SU-DHL-6 (cell line): ENCODE results near the gene SMURF1.

Source experiments
- H2AFZ ChIP-seq: fragments of 200-600 bp; sonication (generic); 2 replicates; pipeline ENCODE4 v1.6.1; 2014; ENCODE audit warnings: low read depth, mild to moderate bottlenecking, moderate library complexity, mixed read lengths, antibody characterized with exemption, low read length; ENCODE audit not compliant: severe bottlenecking
- H3F3A ChIP-seq: fragments of 200-600 bp; shearing (Covaris generic); 2 replicates; pipeline ENCODE4 v1.6.0; 2016; ENCODE audit warnings: antibody characterized with exemption, mild to moderate bottlenecking; ENCODE audit not compliant: insufficient read depth
- H3K27ac ChIP-seq: fragments of 200-600 bp; sonication (generic); 2 replicates; pipeline ENCODE4 v1.5.1; 2016; ENCODE audit warnings: low read depth, mild to moderate bottlenecking, low read length, moderate library complexity, mixed read lengths
- H3K27me3 ChIP-seq: fragments of 200-600 bp; sonication (generic), shearing (Covaris generic); 2 replicates; pipeline ENCODE4 v1.6.0; 2014; ENCODE audit warnings: mild to moderate bottlenecking, low read length
- H3K36me3 ChIP-seq: fragments of 200-600 bp; sonication (generic); 2 replicates; pipeline ENCODE4 v1.6.1; 2014; ENCODE audit warnings: mild to moderate bottlenecking, low read length, mixed read lengths
- H3K4me2 ChIP-seq: fragments of 300-600, 200-600 bp; shearing (Covaris generic), sonication (generic); 2 replicates; pipeline ENCODE4 v1.6.0; 2014; ENCODE audit warnings: low read length, low read depth, mild to moderate bottlenecking; ENCODE audit not compliant: poor library complexity, severe bottlenecking
- H3K4me3 ChIP-seq: fragments of 200-600 bp; sonication (generic); 2 replicates; pipeline ENCODE4 v1.5.1; 2014; ENCODE audit warnings: antibody characterized with exemption, low read length, mild to moderate bottlenecking, mixed read lengths; ENCODE audit not compliant: insufficient read depth, poor library complexity, severe bottlenecking
- H3K79me2 ChIP-seq: fragments of 200-600 bp; sonication (generic); 2 replicates; pipeline ENCODE4 v1.6.1; 2014; ENCODE audit warnings: mild to moderate bottlenecking, low read length, moderate library complexity; ENCODE audit not compliant: insufficient read depth
- H3K9ac ChIP-seq: fragments of 200-600 bp; sonication (generic); 2 replicates; pipeline ENCODE4 v1.7.0; 2014; ENCODE audit warnings: mild to moderate bottlenecking, low read length
- H3K9me2 ChIP-seq: fragments of 200-600 bp; sonication (generic); replicated peaks from 2 replicates; pipeline ENCODE4 v1.6.1; 2014; ENCODE audit warnings: low read length; ENCODE audit not compliant: insufficient read depth
- H3K9me3 ChIP-seq: fragments of 200-600 bp; sonication (generic); 2 replicates; pipeline ENCODE4 v1.6.1; 2014; ENCODE audit warnings: low read length, mixed read lengths; ENCODE audit not compliant: insufficient read depth
- H4K20me1 ChIP-seq: fragments of 200-600 bp; sonication (generic); 2 replicates; pipeline ENCODE4 v1.6.1; 2014; ENCODE audit warnings: low read depth, mild to moderate bottlenecking, antibody characterized with exemption, low read length, moderate library complexity, mixed read lengths
- CTCF ChIP-seq: fragments of 200-600 bp; sonication (generic); IDR thresholded peaks from one replicate; pipeline ENCODE4 v1.5.1; 2017; ENCODE audit warnings: antibody characterized with exemption, mild to moderate bottlenecking, low read length, moderate library complexity; ENCODE audit not compliant: insufficient read depth, poor library complexity, severe bottlenecking
- EZH2phosphoT487 ChIP-seq: fragments of 200-600 bp; sonication (generic), shearing (Covaris generic); conservative IDR thresholded peaks from 2 replicates; pipeline ENCODE4 v1.6.1; 2018; ENCODE audit warnings: mild to moderate bottlenecking, antibody characterized with exemption, low read length, moderate library complexity, mixed read lengths

The SMURF1 gene

GRCh38 chr7:99122762-99123161 is 21.1 kb downstream of the SMURF1 start:
- Histone ChIP-seq H3K4me2 (no peak overlapping the region), H3K27ac (no peak overlapping the region)

GRCh38 chr7:99121496-99122021 is 22.3 kb downstream of the SMURF1 start:
- Histone ChIP-seq H3K4me2 (no peak overlapping the region), H3K36me3 (no peaks in the 10 kb centered on the region), H2AFZ (no peak overlapping the region), H3K79me2 (peaks cover 91% of the 10 kb centered on the region), H3K27ac (no peak overlapping the region), H3K9ac (no peak overlapping the region), H3K27me3 (no peaks in the 10 kb centered on the region), H3K9me2 (no peaks in the 10 kb centered on the region), H3F3A (no peaks in the 10 kb centered on the region), H3K9me3 (no peaks in the 10 kb centered on the region), H4K20me1 (peaks cover 18% of the 10 kb centered on the region), H3K4me3 (no peak overlapping the region)
- TF ChIP-seq CTCF, result no peak
- no peak for TF ChIP-seq EZH2phosphoT487

More at GRCh38 chr7:99122762-99123161, 21.1 kb downstream of the SMURF1 start:
- Histone ChIP-seq H3K9me3 (no peaks in the 10 kb centered on the region), H3K79me2 (peaks cover 91% of the 10 kb centered on the region), H3K36me3 (no peaks in the 10 kb centered on the region), H3K9me2 (no peaks in the 10 kb centered on the region), H3K4me3 (no peak overlapping the region), H3K27me3 (no peaks in the 10 kb centered on the region), H3K9ac (no peak overlapping the region), H3F3A (no peaks in the 10 kb centered on the region), H2AFZ (no peak overlapping the region), H4K20me1 (peaks cover 13% of the 10 kb centered on the region)
- TF ChIP-seq EZH2phosphoT487, result no peak
- no peak for TF ChIP-seq CTCF

- peaks cover 22% of the 10 kb centered on the region for H4K20me1 ChIP-seq
- H3K9ac ChIP-seq, result no peak overlapping the region
- no peaks in the 10 kb centered on the region for H3K9me3 ChIP-seq
- H3K4me3 ChIP-seq, result no peak overlapping the region
- no peak overlapping the region for H3K4me2 ChIP-seq
- H3K9me2 ChIP-seq, result no peaks in the 10 kb centered on the region
- no peak for TF ChIP-seq CTCF
- no peak for TF ChIP-seq EZH2phosphoT487
- no peaks in the 10 kb centered on the region for H3F3A ChIP-seq
- no peak overlapping the region for H2AFZ ChIP-seq
- H3K27me3 ChIP-seq, result no peaks in the 10 kb centered on the region
- no peaks in the 10 kb centered on the region for H3K36me3 ChIP-seq
- H3K27ac ChIP-seq, result no peak overlapping the region
- H3K79me2 ChIP-seq, result peaks cover 91% of the 10 kb centered on the region
Measured at GRCh38 chr7:99120916-99121315, 23.0 kb downstream of the SMURF1 start.
